Neural cell (in vitro differentiated cells): Measurements from ENCODE around the gene SLC25A11. TPM values are rescaled to one million over a fixed set of nuclear protein-coding genes. Genes with fewer than 3 reads are reported as not detected.
"Not testable (repeated sequence)": the region's sequence is repeated elsewhere in the genome, so short reads cannot be mapped to it uniquely, and the experiment has no call there.

Experiments used
- H2AFZ ChIP-seq: fragments of 200-600, 300-800 bp; sonication (generic), shearing (Covaris generic); 2 replicates; pipeline ENCODE4 v1.6.0; 2014; ENCODE audit warnings: low read depth, mild to moderate bottlenecking, antibody characterized with exemption, low read length, moderate library complexity
- H3F3A ChIP-seq: fragments of 200-600 bp; shearing (Covaris generic); 2 replicates; pipeline ENCODE4 v1.6.1; 2016; ENCODE audit warnings: mild to moderate bottlenecking, moderate library complexity, mixed read lengths, antibody characterized with exemption, low read length; ENCODE audit not compliant: insufficient read depth, poor library complexity, severe bottlenecking
- H3K27ac ChIP-seq: fragments of 200-600, 300-800 bp; sonication (generic), shearing (Covaris generic); 2 replicates; pipeline ENCODE4 v1.5.1; 2014; ENCODE audit warnings: mild to moderate bottlenecking, low read length, moderate library complexity
- H3K27me3 ChIP-seq: fragments of 300-800, 200-600 bp; sonication (generic), shearing (Covaris generic); 2 replicates; pipeline ENCODE4 v1.6.0; 2014; ENCODE audit warnings: mild to moderate bottlenecking, low read depth, low read length, moderate library complexity; ENCODE audit not compliant: insufficient read depth
- H3K36me3 ChIP-seq: fragments of 300-800, 200-600 bp; sonication (generic), shearing (Covaris generic); 2 replicates; pipeline ENCODE4 v1.5.1; 2014; ENCODE audit warnings: mild to moderate bottlenecking, antibody characterized with exemption, low read length, moderate library complexity; ENCODE audit not compliant: insufficient read depth
- H3K4me2 ChIP-seq: fragments of 300-800, 200-600 bp; sonication (generic), shearing (Covaris generic); 2 replicates; pipeline ENCODE4 v1.6.0; 2014; ENCODE audit warnings: mild to moderate bottlenecking, low read length
- H3K4me3 ChIP-seq: fragments of 300-800, 200-600 bp; sonication (generic), shearing (Covaris generic); 2 replicates; pipeline ENCODE4 v1.5.1; 2014; ENCODE audit warnings: mild to moderate bottlenecking, low read length, moderate library complexity
- H3K79me2 ChIP-seq: fragments of 200-600 bp; shearing (Covaris generic); replicated peaks from 2 replicates; pipeline ENCODE4 v1.6.0; 2014; ENCODE audit warnings: mild to moderate bottlenecking, low read length, moderate library complexity; ENCODE audit not compliant: insufficient read depth
- H3K9ac ChIP-seq: fragments of 300-800, 200-600 bp; sonication (generic), shearing (Covaris generic); 2 replicates; pipeline ENCODE4 v1.6.1; 2016; ENCODE audit warnings: mild to moderate bottlenecking, low read length, mixed read lengths
- H3K9me2 ChIP-seq: fragments of 200-600 bp; shearing (Covaris generic); 2 replicates; pipeline ENCODE4 v1.6.1; 2016; ENCODE audit warnings: mild to moderate bottlenecking, low read length, mixed read lengths; ENCODE audit not compliant: insufficient read depth
- H3K9me3 ChIP-seq: fragments of 200-600, 300-800 bp; sonication (generic), shearing (Covaris generic); 2 replicates; pipeline ENCODE4 v1.6.1; 2016; ENCODE audit warnings: mild to moderate bottlenecking, mixed run types, low read length, moderate library complexity, mixed read lengths
- H4K20me1 ChIP-seq: fragments of 200-600 bp; shearing (Covaris generic); 2 replicates; pipeline ENCODE4 v1.6.1; 2016; ENCODE audit warnings: mild to moderate bottlenecking, mixed run types; ENCODE audit not compliant: insufficient read depth
- CTCF ChIP-seq: fragments of 450-650 bp; IDR thresholded peaks from 2 replicates; pipeline ENCODE4 v1.5.1; 2014; ENCODE audit warnings: antibody characterized with exemption, mild to moderate bottlenecking, moderate library complexity; ENCODE audit not compliant: poor library complexity, severe bottlenecking
- EP300 ChIP-seq: fragments of 450-650 bp; conservative IDR thresholded peaks from 2 replicates; pipeline ENCODE4 v1.6.1; 2014; ENCODE audit warnings: antibody characterized with exemption, mild to moderate bottlenecking, moderate library complexity; ENCODE audit not compliant: poor library complexity, severe bottlenecking
- EZH2 ChIP-seq: fragments of 200-600, 300-800 bp; shearing (Covaris generic), sonication (generic); IDR thresholded peaks from 2 replicates; pipeline ENCODE4 v1.6.1; 2014; ENCODE audit warnings: antibody characterized with exemption, low read length, borderline replicate concordance, mild to moderate bottlenecking; ENCODE audit not compliant: insufficient read depth, poor library complexity, severe bottlenecking
- MXI1 ChIP-seq: fragments of 450-650 bp; conservative IDR thresholded peaks from 2 replicates; pipeline ENCODE4 v1.6.1; 2014; ENCODE audit warnings: antibody characterized with exemption, mild to moderate bottlenecking; ENCODE audit not compliant: poor library complexity, severe bottlenecking
- POLR2AphosphoS5 ChIP-seq: IDR thresholded peaks from 2 replicates; pipeline ENCODE4 v1.6.1; 2012
- RAD21 ChIP-seq: fragments of 450-650 bp; conservative IDR thresholded peaks from 2 replicates; pipeline ENCODE4 v1.6.1; 2014; ENCODE audit warnings: antibody characterized with exemption, mild to moderate bottlenecking, moderate library complexity
- REST ChIP-seq: IDR thresholded peaks from 2 replicates; pipeline ENCODE4 v1.6.1; 2012; ENCODE audit warnings: borderline replicate concordance
- SMC3 ChIP-seq: fragments of 450-650 bp; conservative IDR thresholded peaks from 2 replicates; pipeline ENCODE4 v1.6.1; 2014; ENCODE audit warnings: antibody characterized with exemption, mild to moderate bottlenecking, moderate library complexity; ENCODE audit not compliant: poor library complexity
- TAF1 ChIP-seq: IDR thresholded peaks from 2 replicates; pipeline ENCODE4 v1.6.1; 2012; ENCODE audit warnings: low read depth
- polyA plus RNA-seq: library from polyadenylated mRNA; depleted of rRNA; stranded (reverse); fragments of >200 nt; gene quantifications from 2 replicates; pipeline ENCODE4 v1.2.3, GENCODE V29; 2014

SLC25A11 gene
- polyA plus RNA-seq, 1 donor from 2014 or later: 172 TPM

GRCh38 chr17:4908711-4909496, 30.9 kb downstream of the SLC25A11 start:
- H3K9me2 ChIP-seq: no peaks in the 10 kb centered on the region

GRCh38 chr17:4908301-4908700, 31.5 kb downstream of the SLC25A11 start:
- TF ChIP-seq SMC3 (no peak), EP300 (no peak), TAF1 (no peak), EZH2 (no peak), RAD21 (no peak), REST (no peak), POLR2AphosphoS5 (no peak), CTCF (no peak), MXI1 (no peak)
- H3K27ac ChIP-seq: no peak overlapping the region
- no peaks in the 10 kb centered on the region for H3K9me2 ChIP-seq
- H3K4me2 ChIP-seq: no peak overlapping the region
- no peaks in the 10 kb centered on the region for H3K36me3 ChIP-seq
- no peak overlapping the region for H3K4me3 ChIP-seq
- H3K9ac ChIP-seq: no peak overlapping the region
- no peaks in the 10 kb centered on the region for H4K20me1 ChIP-seq
- H3K27me3 ChIP-seq: no peaks in the 10 kb centered on the region
- H3K9me3 ChIP-seq: no peaks in the 10 kb centered on the region
- H3K79me2 ChIP-seq: no peaks in the 10 kb centered on the region
- H3F3A ChIP-seq: no peaks in the 10 kb centered on the region
- H2AFZ ChIP-seq: no peak overlapping the region

More at GRCh38 chr17:4908711-4909496, 30.9 kb downstream of the SLC25A11 start:
- Histone ChIP-seq H3K36me3 (no peaks in the 10 kb centered on the region), H3K79me2 (no peaks in the 10 kb centered on the region), H3F3A (no peaks in the 10 kb centered on the region), H3K4me2 (no peak overlapping the region), H3K9ac (no peak overlapping the region), H3K9me3 (no peaks in the 10 kb centered on the region), H3K27ac (no peak overlapping the region), H3K27me3 (no peaks in the 10 kb centered on the region), H3K4me3 (no peak overlapping the region), H4K20me1 (no peaks in the 10 kb centered on the region), H2AFZ (no peak overlapping the region)
- peak; percentile 74 for TF ChIP-seq CTCF
- peak; percentile 66 for TF ChIP-seq RAD21
- TF ChIP-seq SMC3: peak; percentile 69
- TF ChIP-seq TAF1: no peak
- no peak for TF ChIP-seq EZH2

- H3K9me3 ChIP-seq, H3K4me3 ChIP-seq, H3K9me2 ChIP-seq, H3F3A ChIP-seq, H3K27ac ChIP-seq, H3K36me3 ChIP-seq, H3K9ac ChIP-seq, H4K20me1 ChIP-seq, H3K4me2 ChIP-seq, H2AFZ ChIP-seq, H3K79me2 ChIP-seq, H3K27me3 ChIP-seq: not testable (repeated sequence)
Observed at GRCh38 chr17:4906642-4907041, 33.2 kb downstream of the SLC25A11 start.
